Gastroesophageal sphincter (tissue), 4 donors: Measurements from ENCODE around the gene PDE6A. TPM values are rescaled to one million over a fixed set of nuclear protein-coding genes. Genes with fewer than 3 reads are reported as not detected.

ENCODE experiments used
- ATAC-seq: fragments of 150-250 bp; one replicate; pipeline ENCODE4 v1.9.1; 2016; ENCODE audit warnings: mild to moderate bottlenecking, moderate library complexity
- H3K27ac ChIP-seq, 4 donors: fragments of 200-600 bp; sonication (generic) in 3 of 4; 1 replicate in 3 of 4; 2 replicates in 1 of 4; pipeline ENCODE4 v1.5.1; 2016 to 2019
- H3K27me3 ChIP-seq: fragments of 200-600 bp; sonication (generic); one replicate; pipeline ENCODE4 v1.5.1; 2019
- H3K36me3 ChIP-seq, 2 donors: fragments of 200-600 bp; sonication (generic); one replicate each; pipeline ENCODE4 v1.5.1; 2019; ENCODE audit warnings: control low read depth in 1 of 2
- H3K4me1 ChIP-seq, 3 donors: fragments of 200-600 bp; sonication (generic); 1 replicate in 2 of 3; 2 replicates in 1 of 3; pipeline ENCODE4 v1.5.1; 2016 to 2019; ENCODE audit warnings: control low read depth in 2 of 3
- H3K4me3 ChIP-seq, 2 donors: fragments of 200-600 bp; sonication (generic); one replicate each; pipeline ENCODE4 v1.5.1; 2019; ENCODE audit warnings: mild to moderate bottlenecking in 1 of 2, moderate library complexity in 1 of 2
- H3K9me3 ChIP-seq, 3 donors: fragments of 200-600 bp; sonication (generic); one replicate each; pipeline ENCODE4 v1.5.1; 2017 to 2019; ENCODE audit warnings: control low read depth in 2 of 3
- CTCF ChIP-seq, 4 experiments: fragments of 200-600 bp in 2 of 4; fragments of 450-650 bp in 2 of 4; sonication (generic) in 1 of 4; IDR thresholded peaks; one replicate each; pipeline ENCODE4 v1.5.1; 2017 to 2019; ENCODE audit warnings: antibody characterized with exemption in 4 of 4, mild to moderate bottlenecking in 2 of 4, moderate library complexity in 2 of 4
- EP300 ChIP-seq: sonication (generic); formaldehyde crosslinking; IDR thresholded peaks from one replicate; pipeline ENCODE4 v1.6.1; 2017; ENCODE audit warnings: antibody characterized with exemption, mild to moderate bottlenecking
- POLR2A ChIP-seq, 2 donors: fragments of 450-650 bp; IDR thresholded peaks; one replicate each; pipeline ENCODE4 v1.6.1; 2017; ENCODE audit warnings: antibody characterized with exemption in 2 of 2, mild to moderate bottlenecking in 2 of 2, moderate library complexity in 1 of 2
- POLR2AphosphoS5 ChIP-seq: sonication (generic); formaldehyde crosslinking; IDR thresholded peaks from one replicate; pipeline ENCODE4 v1.6.1; 2017; ENCODE audit warnings: antibody characterized with exemption
- WGBS, 2 donors: methylation state at CpG; one replicate each; pipeline ENCODE4 v1.1.5; 2018; ENCODE audit warnings: low coverage in 1 of 2; 5-methylcytosine and 5-hydroxymethylcytosine counted together
- total RNA-seq, 4 donors: library from RNA; depleted of rRNA; stranded (reverse); fragments of >200 nt; gene quantifications; one replicate each; pipeline ENCODE4 v1.1.0, GENCODE V29; 2016

PDE6A gene
- total RNA-seq, 4 donors from 2014 or later, result 0.05 TPM; not detected in 3

- no peaks in the 10 kb centered on the region for H3K9me3 ChIP-seq
- H3K27ac ChIP-seq, result no peak overlapping the region
- H3K36me3 ChIP-seq, result no peaks in the 10 kb centered on the region
- 64 to 100% methylated on average over 2 to 5 of the region's 6 CpGs for WGBS, 2 donors
- no peaks in the 10 kb centered on the region for H3K4me1 ChIP-seq
- TF ChIP-seq POLR2A (IDR thresholded peaks at IDR 0.05) (no peak), EP300 (no peak), POLR2AphosphoS5 (no peak), CTCF (IDR thresholded peaks at IDR 0.05) (no peak)
- no peak overlapping the region for H3K4me3 ChIP-seq
- ATAC-seq, result no peak
- H3K27me3 ChIP-seq, result no peaks in the 10 kb centered on the region
Observed at GRCh38 chr5:149938791-149939358, 5.7 kb downstream of the PDE6A start.

DNA sequence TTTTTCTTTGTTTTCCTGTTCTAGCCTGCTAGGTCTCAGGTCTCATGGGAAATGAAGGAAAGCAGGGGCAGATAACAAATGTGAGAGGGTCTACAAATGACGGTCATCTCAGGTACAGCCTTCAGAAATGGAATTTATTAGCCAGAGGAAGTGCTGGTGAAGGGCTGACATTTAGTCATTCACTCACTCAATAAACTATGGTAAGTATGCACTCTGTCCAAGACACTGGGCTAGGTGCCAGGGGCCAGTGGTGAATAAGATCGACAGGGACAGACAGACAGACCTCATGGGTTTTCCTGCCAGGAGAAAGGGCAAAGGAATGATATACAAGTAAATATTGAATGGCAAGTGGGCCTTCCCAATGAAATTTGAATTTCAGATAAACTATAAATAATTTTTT, 6.3 kb downstream of the PDE6A start:
- ATAC-seq, result no peak
- no peaks in the 10 kb centered on the region for H3K9me3 ChIP-seq
- H3K4me3 ChIP-seq, result no peak overlapping the region
- no peak for TF ChIP-seq CTCF (IDR thresholded peaks at IDR 0.05)
- no peak for TF ChIP-seq POLR2AphosphoS5
- TF ChIP-seq POLR2A (IDR thresholded peaks at IDR 0.05), result no peak
- no peak for TF ChIP-seq EP300
- H3K36me3 ChIP-seq, result no peaks in the 10 kb centered on the region
- peaks cover 5% of the 10 kb centered on the region for H3K27me3 ChIP-seq
- 0 to 15% methylated on average over 1 to 2 of the region's 2 CpGs for WGBS, 2 donors
- no peak overlapping the region for H3K27ac ChIP-seq
- H3K4me1 ChIP-seq, result no peaks in the 10 kb centered on the region

- Histone ChIP-seq H3K27ac (no peak overlapping the region), H3K27me3 (peaks cover 12% of the 10 kb centered on the region), H3K4me3 (no peak overlapping the region), H3K4me1 (no peaks in the 10 kb centered on the region), H3K36me3 (no peaks in the 10 kb centered on the region), H3K9me3 (no peaks in the 10 kb centered on the region)
- no peak for TF ChIP-seq POLR2A (IDR thresholded peaks at IDR 0.05)
- no peak for TF ChIP-seq POLR2AphosphoS5
- no peak for TF ChIP-seq EP300
- TF ChIP-seq CTCF (IDR thresholded peaks at IDR 0.05), result no peak
- ATAC-seq, result no peak
- WGBS, 2 donors, result 77% methylated on average over 1 of the region's 1 CpG; no CpG with 5 or more reads in 1 of the 2 donors
Observed at GRCh38 chr5:149937610-149938009, 7.0 kb downstream of the PDE6A start.

DNA sequence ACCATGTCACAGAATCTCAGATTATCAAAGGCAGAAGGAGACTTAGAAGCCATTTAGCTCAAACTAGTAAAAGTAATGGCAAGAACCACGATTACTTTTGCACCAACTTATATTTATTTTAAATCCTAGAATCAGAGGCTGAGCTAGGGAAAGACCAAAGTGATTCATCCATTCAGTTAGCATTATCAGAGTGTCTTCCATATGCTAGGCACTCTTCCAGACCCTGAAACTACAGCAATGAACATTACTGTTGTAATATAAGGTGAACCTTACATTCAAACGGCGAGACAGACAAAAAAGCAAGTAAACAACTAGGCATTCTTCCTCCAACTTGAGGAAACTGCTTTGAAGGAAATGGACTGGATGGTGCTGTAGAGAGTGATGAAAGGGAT, 7.9 kb downstream of the PDE6A start:
- Histone ChIP-seq H3K27me3 (peaks cover 15% of the 10 kb centered on the region), H3K27ac (no peak overlapping the region), H3K4me1 (no peaks in the 10 kb centered on the region), H3K36me3 (no peaks in the 10 kb centered on the region), H3K4me3 (no peak overlapping the region), H3K9me3 (no peaks in the 10 kb centered on the region)
- 81 to 100% methylated on average over 2 to 3 of the region's 3 CpGs for WGBS, 2 donors
- TF ChIP-seq POLR2A (IDR thresholded peaks at IDR 0.05), result no peak
- no peak for ATAC-seq

DNA sequence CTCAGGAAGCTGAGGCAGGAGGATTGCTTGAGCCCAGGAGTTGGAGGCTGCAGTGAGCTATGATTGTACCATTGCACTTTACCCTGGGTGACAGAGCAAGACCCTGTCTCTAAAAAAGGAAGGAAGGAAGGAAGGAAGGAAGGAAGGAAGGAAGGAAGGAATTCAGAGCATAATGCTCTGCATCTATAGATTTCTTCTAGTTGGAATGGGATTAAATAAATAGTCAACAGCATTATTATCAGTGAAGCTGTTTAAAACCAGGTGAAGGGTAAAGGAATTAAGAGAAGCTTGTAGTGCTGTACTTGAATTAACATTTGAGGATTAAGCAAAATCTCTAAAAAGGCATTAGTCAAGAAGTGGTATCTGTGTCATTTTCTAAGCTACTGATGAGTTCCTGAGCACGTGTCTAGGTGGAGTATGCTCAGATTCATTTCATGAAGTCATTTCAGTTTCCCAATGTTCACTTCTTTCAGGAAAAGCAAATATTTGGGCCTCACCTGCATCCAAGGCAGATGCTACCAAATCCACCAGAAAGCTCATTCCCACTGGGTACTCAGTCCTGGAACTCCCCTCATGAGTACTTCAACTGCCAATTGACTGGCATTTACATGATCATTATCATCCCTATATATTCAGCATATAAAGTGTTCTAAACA, 8.4 kb downstream of the PDE6A start:
- no peak overlapping the region for H3K27ac ChIP-seq
- TF ChIP-seq EP300, result no peak
- no peak overlapping the region for H3K4me3 ChIP-seq
- H3K36me3 ChIP-seq, result no peaks in the 10 kb centered on the region
- no peak for ATAC-seq
- no peaks in the 10 kb centered on the region for H3K9me3 ChIP-seq
- H3K4me1 ChIP-seq, result no peaks in the 10 kb centered on the region
- 75 to 76% methylated on average over 1 of the region's 1 CpG for WGBS, 2 donors
- H3K27me3 ChIP-seq, result peaks cover 15% of the 10 kb centered on the region

DNA sequence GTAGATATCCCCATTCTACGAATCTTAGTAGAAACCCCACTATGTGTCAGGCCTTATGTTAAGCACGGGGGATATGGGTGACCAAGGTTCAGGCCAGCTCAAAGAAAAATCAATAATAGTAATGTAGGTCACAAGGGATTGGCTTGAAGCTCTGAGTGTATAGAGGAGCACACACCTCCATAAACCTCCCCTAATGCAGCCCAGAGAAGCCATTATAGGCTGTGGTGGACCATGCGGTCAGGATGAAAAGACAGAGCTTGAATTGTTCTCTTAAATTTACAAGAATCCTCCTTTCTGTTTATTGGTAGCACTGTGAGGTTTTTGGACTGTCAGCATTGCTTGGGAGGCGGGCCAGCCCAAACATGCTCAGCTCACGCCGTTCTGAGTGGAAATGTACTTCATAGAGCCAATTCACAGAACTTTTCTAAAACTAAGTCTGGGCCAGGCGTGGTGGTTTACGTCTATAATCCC, 9.1 kb downstream of the PDE6A start:
- Histone ChIP-seq H3K36me3 (no peaks in the 10 kb centered on the region), H3K9me3 (no peaks in the 10 kb centered on the region), H3K27ac (no peak overlapping the region), H3K4me1 (no peaks in the 10 kb centered on the region), H3K27me3 (peaks cover 15% of the 10 kb centered on the region), H3K4me3 (no peak overlapping the region)
- ATAC-seq, result no peak
- TF ChIP-seq POLR2A (IDR thresholded peaks at IDR 0.05) (no peak), POLR2AphosphoS5 (no peak)
- WGBS, 2 donors, result 67 to 78% methylated on average over 7 of the region's 8 CpGs
